Hepatocyte (in vitro differentiated cells): ENCODE measurements around the gene CNTN6. TPM values are rescaled to one million over a fixed set of nuclear protein-coding genes. Genes with fewer than 3 reads are reported as not detected.

Experiments used
- DNase-seq: peaks from one replicate; pipeline ENCODE4 v3.0.0-alpha.2; 2016; ENCODE audit warnings: low spot score
- H2AFZ ChIP-seq: fragments of 200-600 bp; sonication (generic); 2 replicates; pipeline ENCODE4 v1.6.0; 2016; ENCODE audit warnings: antibody characterized with exemption, mild to moderate bottlenecking
- H3K27ac ChIP-seq: fragments of 200-600 bp; sonication (generic); 2 replicates; pipeline ENCODE4 v1.5.1; 2016; ENCODE audit warnings: mild to moderate bottlenecking
- H3K27me3 ChIP-seq: fragments of 200-600 bp; sonication (generic); 2 replicates; pipeline ENCODE4 v1.6.1; 2016
- H3K36me3 ChIP-seq: fragments of 200-600 bp; sonication (generic); replicated peaks from 2 replicates; pipeline ENCODE4 v1.5.1; 2016; ENCODE audit warnings: low read depth; ENCODE audit not compliant: insufficient read depth
- H3K4me1 ChIP-seq: fragments of 200-600 bp; sonication (generic); 2 replicates; pipeline ENCODE4 v1.5.1; 2016; ENCODE audit warnings: mild to moderate bottlenecking, moderate library complexity; ENCODE audit not compliant: insufficient read depth
- H3K4me2 ChIP-seq: fragments of 200-600 bp; sonication (generic); 2 replicates; pipeline ENCODE4 v1.6.0; 2016
- H3K4me3 ChIP-seq: fragments of 200-600 bp; sonication (generic); 2 replicates; pipeline ENCODE4 v1.5.1; 2016; ENCODE audit warnings: mild to moderate bottlenecking
- H3K79me2 ChIP-seq: fragments of 200-600 bp; sonication (generic); 2 replicates; pipeline ENCODE4 v1.6.0; 2017; ENCODE audit warnings: mild to moderate bottlenecking
- H3K9me2 ChIP-seq: fragments of 200-600 bp; sonication (generic); replicated peaks from 2 replicates; pipeline ENCODE4 v1.6.0; 2017; ENCODE audit warnings: mild to moderate bottlenecking; ENCODE audit not compliant: insufficient read depth
- H3K9me3 ChIP-seq: fragments of 200-600 bp; sonication (generic); 2 replicates; pipeline ENCODE4 v1.5.1; 2016; ENCODE audit warnings: low read depth, mild to moderate bottlenecking
- H4K20me1 ChIP-seq: fragments of 200-600 bp; sonication (generic); 2 replicates; pipeline ENCODE4 v1.6.0; 2016; ENCODE audit warnings: mild to moderate bottlenecking; ENCODE audit not compliant: insufficient read depth, poor library complexity, severe bottlenecking
- EZH2 ChIP-seq: fragments of 200-600 bp; sonication (generic); IDR thresholded peaks from 2 replicates; pipeline ENCODE4 v1.6.1; 2016; ENCODE audit warnings: antibody characterized with exemption, mild to moderate bottlenecking, borderline replicate concordance
- EZH2phosphoT487 ChIP-seq: fragments of 200-600 bp; sonication (generic); IDR thresholded peaks from one replicate; pipeline ENCODE4 v1.6.1; 2018; ENCODE audit warnings: antibody characterized with exemption, mild to moderate bottlenecking, low read depth, moderate library complexity; ENCODE audit not compliant: unreplicated experiment, severe bottlenecking
- WGBS: methylation state at CpG from one replicate; pipeline ENCODE4 v1.1.6; 2016; ENCODE audit warnings: low lambda C conversion rate; ENCODE audit errors: missing lambda C conversion rate; 5-methylcytosine and 5-hydroxymethylcytosine counted together
- polyA plus RNA-seq: library from polyadenylated mRNA; unstranded; fragments of >200 nt; fragmentation: Nextera tagmentation; extraction: Ambion mirVana; gene quantifications from 2 replicates; pipeline ENCODE4 v1.2.1, GENCODE V29; 2016
- total RNA-seq: library from RNA; depleted of rRNA; stranded (reverse); fragments of >200 nt; gene quantifications from 2 replicates; pipeline ENCODE4 v1.2.3, GENCODE V29; 2014
- TF ChIP-seq, protein P1 (sequence below): fragments of 200-600 bp; sonication (generic); IDR thresholded peaks from 2 replicates; pipeline ENCODE4 v1.5.1; 2016; ENCODE audit warnings: antibody characterized with exemption, mild to moderate bottlenecking; ENCODE audit not compliant: poor library complexity

CNTN6 gene
- total and polyA plus RNA-seq, 2 experiments from 2014 or later: 2.9 to 3.2 TPM

- H3K4me3 ChIP-seq: no peak overlapping the region
- no peak for DNase-seq
- TF ChIP-seq, protein P1, sequence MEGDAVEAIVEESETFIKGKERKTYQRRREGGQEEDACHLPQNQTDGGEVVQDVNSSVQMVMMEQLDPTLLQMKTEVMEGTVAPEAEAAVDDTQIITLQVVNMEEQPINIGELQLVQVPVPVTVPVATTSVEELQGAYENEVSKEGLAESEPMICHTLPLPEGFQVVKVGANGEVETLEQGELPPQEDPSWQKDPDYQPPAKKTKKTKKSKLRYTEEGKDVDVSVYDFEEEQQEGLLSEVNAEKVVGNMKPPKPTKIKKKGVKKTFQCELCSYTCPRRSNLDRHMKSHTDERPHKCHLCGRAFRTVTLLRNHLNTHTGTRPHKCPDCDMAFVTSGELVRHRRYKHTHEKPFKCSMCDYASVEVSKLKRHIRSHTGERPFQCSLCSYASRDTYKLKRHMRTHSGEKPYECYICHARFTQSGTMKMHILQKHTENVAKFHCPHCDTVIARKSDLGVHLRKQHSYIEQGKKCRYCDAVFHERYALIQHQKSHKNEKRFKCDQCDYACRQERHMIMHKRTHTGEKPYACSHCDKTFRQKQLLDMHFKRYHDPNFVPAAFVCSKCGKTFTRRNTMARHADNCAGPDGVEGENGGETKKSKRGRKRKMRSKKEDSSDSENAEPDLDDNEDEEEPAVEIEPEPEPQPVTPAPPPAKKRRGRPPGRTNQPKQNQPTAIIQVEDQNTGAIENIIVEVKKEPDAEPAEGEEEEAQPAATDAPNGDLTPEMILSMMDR: no peak
- TF ChIP-seq EZH2: no peak
- TF ChIP-seq EZH2phosphoT487: no peak
- H3K9me3 ChIP-seq: no peaks in the 10 kb centered on the region
- H3K9me2 ChIP-seq: no peaks in the 10 kb centered on the region
- no peaks in the 10 kb centered on the region for H4K20me1 ChIP-seq
- H3K4me2 ChIP-seq: no peak overlapping the region
- no peaks in the 10 kb centered on the region for H3K27me3 ChIP-seq
- H3K36me3 ChIP-seq: no peaks in the 10 kb centered on the region
- H3K79me2 ChIP-seq: no peaks in the 10 kb centered on the region
- no peaks in the 10 kb centered on the region for H3K4me1 ChIP-seq
- 92% methylated on average over 3 of the region's 3 CpGs for WGBS
- no peak overlapping the region for H3K27ac ChIP-seq
- no peak overlapping the region for H2AFZ ChIP-seq
These were observed 78.5 kb downstream of the CNTN6 start for GRCh38 chr3:1171320-1171719.

DNA sequence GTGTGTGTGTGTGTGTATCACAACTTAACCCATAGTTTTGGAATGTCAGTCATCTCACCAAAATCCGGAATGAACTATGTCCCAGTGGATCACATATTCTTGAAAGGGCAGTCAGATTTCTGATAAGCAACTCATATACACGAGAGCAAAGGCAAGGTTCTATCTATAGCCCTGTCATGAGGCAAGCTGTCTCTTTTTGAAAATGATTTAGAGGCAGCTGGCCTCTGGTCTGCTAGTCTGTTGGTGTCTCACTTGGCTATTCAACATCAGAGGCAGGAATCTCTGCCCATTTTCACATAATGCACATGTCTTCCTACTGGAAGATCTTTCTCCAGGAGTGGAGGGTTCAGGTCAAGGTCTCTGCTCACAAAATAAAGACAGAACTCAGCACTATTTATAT lies 79.8 kb downstream of the CNTN6 start:
- 44% methylated on average over 2 of the region's 2 CpGs for WGBS
- Histone ChIP-seq H3K9me2 (no peaks in the 10 kb centered on the region), H3K4me3 (no peak overlapping the region), H3K9me3 (no peaks in the 10 kb centered on the region), H3K27ac (no peak overlapping the region), H3K27me3 (no peaks in the 10 kb centered on the region), H3K36me3 (no peaks in the 10 kb centered on the region), H3K79me2 (no peaks in the 10 kb centered on the region), H2AFZ (no peak overlapping the region), H4K20me1 (no peaks in the 10 kb centered on the region), H3K4me2 (no peak overlapping the region), H3K4me1 (no peaks in the 10 kb centered on the region)
- TF ChIP-seq, protein P1: no peak
- TF ChIP-seq EZH2phosphoT487 (no peak), EZH2 (no peak)
- no peak for DNase-seq

DNA sequence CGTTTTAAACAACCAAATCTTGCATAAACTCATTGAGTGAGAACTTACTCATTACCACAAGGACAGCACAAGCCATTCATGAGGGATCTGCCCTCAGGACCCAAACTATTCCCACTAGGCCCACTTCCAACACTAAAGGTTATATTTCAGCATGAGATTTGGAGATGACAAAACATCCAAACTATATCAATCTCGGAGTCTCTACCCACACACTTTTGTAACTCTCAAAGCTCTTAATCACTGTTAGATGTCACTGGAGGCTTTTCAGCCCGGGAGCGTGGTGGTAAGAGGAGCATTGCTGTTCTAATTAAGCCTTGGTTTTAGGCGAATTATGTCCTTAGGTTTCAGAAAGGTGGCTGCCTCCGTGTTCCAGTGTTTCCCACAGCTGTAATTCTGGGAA lies 86.3 kb downstream of the CNTN6 start:
- no peaks in the 10 kb centered on the region for H3K36me3 ChIP-seq
- H3K27me3 ChIP-seq: no peaks in the 10 kb centered on the region
- DNase-seq: no peak
- WGBS: 66% methylated on average over 6 of the region's 6 CpGs
- TF ChIP-seq EZH2phosphoT487 (no peak), EZH2 (no peak)
- TF ChIP-seq, protein P1: no peak
- no peak overlapping the region for H3K27ac ChIP-seq
- no peaks in the 10 kb centered on the region for H3K9me2 ChIP-seq
- H4K20me1 ChIP-seq: no peaks in the 10 kb centered on the region
- no peaks in the 10 kb centered on the region for H3K9me3 ChIP-seq
- H3K4me1 ChIP-seq: no peaks in the 10 kb centered on the region
- H3K79me2 ChIP-seq: no peaks in the 10 kb centered on the region
- no peak overlapping the region for H3K4me3 ChIP-seq
- H2AFZ ChIP-seq: no peak overlapping the region
- no peak overlapping the region for H3K4me2 ChIP-seq
